Uterine smooth muscle cell (primary cell): ENCODE data around the gene C5orf52. TPM values are rescaled to one million over a fixed set of nuclear protein-coding genes. Genes with fewer than 3 reads are reported as not detected.

Source experiments
- total RNA-seq: library from RNA; depleted of rRNA; stranded (reverse); fragments of >200 nt; gene quantifications from 2 replicates; pipeline ENCODE4 v1.2.3, GENCODE V29; 2014

Gene C5orf52
- not detected in 2 replicates for total RNA-seq

GRCh38 chr5:157670662-157671591, at the start of gene C5orf52:
TSS of gene C5orf52 (plus strand) at chr5:157671533. CDS start at chr5:157671615, 82 bp downstream.

GRCh38 chr5:157652377-157652692, 19.0 kb upstream of the C5orf52 start, which contains the start of gene SOX30:
TSS of gene SOX30 (minus strand) at chr5:157652438. CDS start at chr5:157652078, 360 bp downstream.

Other genes starting within 250 kb of the C5orf52 start
- 0.33 and 0.87 TPM in 2 replicates for gene NIPAL4, start 211.3 kb upstream of the C5orf52 start, total RNA-seq
- 49.9 and 71.4 TPM in 2 replicates for gene ADAM19, start 95.8 kb upstream of the C5orf52 start, total RNA-seq
- 0.12 TPM in 1 of 2 replicates, not detected in the other for gene SOX30, start 19.1 kb upstream of the C5orf52 start, total RNA-seq
- 26.3 and 32.0 TPM in 2 replicates for gene THG1L, start 59.9 kb downstream of the C5orf52 start, total RNA-seq
- gene LSM11, start 72.2 kb downstream of the C5orf52 start, total RNA-seq, result 5.7 and 6.6 TPM in 2 replicates
- 112 and 113 TPM in 2 replicates for gene CLINT1, start 187.6 kb downstream of the C5orf52 start, total RNA-seq